ENCODE measurements around the gene CACNA1B.

GRCh38 chr9:138067613-138068367 is 190.2 kb downstream of the CACNA1B start:
- no peak for TF ChIP-seq CTCF (conservative IDR thresholded peaks at IDR 0.05 in 1 of 2, IDR thresholded peaks at IDR 0.05 in 1 of 2; ENCODE audit: low read depth in 1 of 2, low read length in 2 of 2)
- TF ChIP-seq EZH2 (IDR thresholded peaks at IDR 0.05; ENCODE audit: low read length, missing control alignments): no peak

All from fibroblast of lung (primary cell).